GM12874 (cell line): Measurements from ENCODE around the gene CCDC88C.

Experiments used
- TF ChIP-seq, protein P1 (sequence below): IDR thresholded peaks from 2 replicates; pipeline ENCODE4 v1.5.1; 2011; ENCODE audit warnings: low read depth, mild to moderate bottlenecking, control low read depth, low read length, moderate library complexity; ENCODE audit not compliant: insufficient read depth

CCDC88C gene

GRCh38 chr14:91339076-91339475, 78.5 kb downstream of the CCDC88C start:
- TF ChIP-seq, protein P1, sequence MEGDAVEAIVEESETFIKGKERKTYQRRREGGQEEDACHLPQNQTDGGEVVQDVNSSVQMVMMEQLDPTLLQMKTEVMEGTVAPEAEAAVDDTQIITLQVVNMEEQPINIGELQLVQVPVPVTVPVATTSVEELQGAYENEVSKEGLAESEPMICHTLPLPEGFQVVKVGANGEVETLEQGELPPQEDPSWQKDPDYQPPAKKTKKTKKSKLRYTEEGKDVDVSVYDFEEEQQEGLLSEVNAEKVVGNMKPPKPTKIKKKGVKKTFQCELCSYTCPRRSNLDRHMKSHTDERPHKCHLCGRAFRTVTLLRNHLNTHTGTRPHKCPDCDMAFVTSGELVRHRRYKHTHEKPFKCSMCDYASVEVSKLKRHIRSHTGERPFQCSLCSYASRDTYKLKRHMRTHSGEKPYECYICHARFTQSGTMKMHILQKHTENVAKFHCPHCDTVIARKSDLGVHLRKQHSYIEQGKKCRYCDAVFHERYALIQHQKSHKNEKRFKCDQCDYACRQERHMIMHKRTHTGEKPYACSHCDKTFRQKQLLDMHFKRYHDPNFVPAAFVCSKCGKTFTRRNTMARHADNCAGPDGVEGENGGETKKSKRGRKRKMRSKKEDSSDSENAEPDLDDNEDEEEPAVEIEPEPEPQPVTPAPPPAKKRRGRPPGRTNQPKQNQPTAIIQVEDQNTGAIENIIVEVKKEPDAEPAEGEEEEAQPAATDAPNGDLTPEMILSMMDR = no peak

- TF ChIP-seq, protein P1 = no peak
Measured at GRCh38 chr14:91338379-91338778, 79.2 kb downstream of the CCDC88C start.

DNA sequence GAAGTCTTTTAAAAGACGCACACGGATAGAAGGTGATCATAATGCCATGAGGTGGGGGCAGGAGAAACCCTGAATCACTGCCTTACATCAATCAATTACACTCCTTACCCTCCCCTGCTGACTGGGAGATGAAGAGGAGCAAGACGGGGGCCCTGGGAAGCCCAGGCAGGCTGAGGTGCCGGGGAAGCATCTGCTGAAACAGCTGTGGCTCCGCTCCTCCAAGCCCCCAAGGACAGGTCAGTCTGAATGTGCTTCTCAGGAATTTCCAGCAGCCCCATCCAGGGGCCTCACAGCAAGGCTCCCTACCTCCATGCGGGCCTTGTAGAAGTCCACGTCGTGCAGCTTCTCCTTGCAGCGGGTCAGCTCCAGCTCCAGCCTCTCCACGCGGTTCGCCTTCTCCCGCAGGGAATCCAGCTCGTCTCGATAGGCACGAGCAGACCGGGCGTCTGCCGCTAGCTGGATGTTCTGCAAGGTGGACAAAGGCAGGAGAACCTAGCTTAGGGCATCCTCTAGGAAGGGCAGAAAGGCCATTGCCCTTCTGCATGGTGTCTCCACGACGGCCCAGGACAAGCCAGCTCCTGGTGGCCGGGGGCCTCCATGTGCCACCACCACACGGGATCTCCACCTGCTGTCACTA, 79.8 kb downstream of the CCDC88C start:
- TF ChIP-seq, protein P1 = no peak

DNA sequence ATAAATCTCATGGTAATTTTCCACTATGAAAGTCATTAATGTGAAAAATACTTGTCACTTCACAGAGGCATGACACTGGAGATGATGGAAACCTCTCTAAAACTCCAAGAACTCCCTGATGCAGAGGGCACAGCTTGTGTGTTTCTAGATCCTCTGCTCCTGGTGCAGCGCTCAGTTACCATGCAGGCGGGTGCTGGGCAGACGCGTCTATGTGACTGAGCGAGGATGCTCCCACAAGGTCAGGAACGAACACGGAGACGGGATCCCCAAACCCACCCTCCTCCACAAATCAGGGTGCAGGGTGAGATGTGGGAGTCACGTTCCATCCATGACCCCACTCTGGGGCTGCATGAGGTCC, 81.5 kb downstream of the CCDC88C start:
- TF ChIP-seq, protein P1 = no peak

DNA sequence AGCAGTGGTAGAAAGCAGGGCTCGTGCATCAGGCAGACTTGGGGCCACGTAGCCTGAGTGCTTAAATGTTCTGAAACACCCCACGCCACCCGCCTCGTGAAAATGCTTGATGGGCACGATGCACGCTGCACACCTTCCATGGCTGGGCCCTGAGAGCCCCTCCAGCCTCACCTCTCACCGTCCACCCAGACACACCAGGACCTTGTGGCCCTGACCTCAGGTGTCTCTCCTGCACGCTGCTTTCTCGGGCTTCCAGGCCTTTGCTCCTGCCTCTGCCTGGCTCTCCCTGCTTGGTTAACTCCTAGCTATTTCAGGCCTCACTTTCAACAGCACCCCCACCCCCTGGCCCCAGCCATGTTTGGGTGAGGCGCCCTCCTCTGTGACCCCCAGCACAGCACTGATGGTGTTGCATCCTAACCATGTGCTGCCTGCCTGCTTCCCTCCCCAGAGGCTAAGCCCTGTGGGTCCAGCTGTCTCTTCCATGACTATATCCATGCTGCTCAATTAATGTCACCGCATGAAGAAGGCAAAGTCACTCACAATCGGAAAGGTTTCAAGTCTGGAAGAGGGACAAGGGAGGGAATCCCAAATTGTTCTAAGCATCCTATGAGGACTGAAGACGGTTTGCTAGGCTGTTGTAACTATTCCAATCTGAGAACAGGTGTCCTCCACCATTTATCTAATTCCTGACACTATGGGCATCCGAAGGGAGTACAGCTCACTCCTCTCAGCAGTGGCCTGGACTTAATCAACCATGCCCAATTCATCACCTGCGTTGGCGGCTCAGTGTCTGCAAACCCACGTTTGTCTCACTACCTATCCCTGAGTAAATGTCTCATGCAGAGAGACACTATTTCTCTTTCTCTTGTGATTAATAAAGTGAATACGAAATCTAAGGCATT, 82.2 kb downstream of the CCDC88C start:
- TF ChIP-seq, protein P1 = no peak

DNA sequence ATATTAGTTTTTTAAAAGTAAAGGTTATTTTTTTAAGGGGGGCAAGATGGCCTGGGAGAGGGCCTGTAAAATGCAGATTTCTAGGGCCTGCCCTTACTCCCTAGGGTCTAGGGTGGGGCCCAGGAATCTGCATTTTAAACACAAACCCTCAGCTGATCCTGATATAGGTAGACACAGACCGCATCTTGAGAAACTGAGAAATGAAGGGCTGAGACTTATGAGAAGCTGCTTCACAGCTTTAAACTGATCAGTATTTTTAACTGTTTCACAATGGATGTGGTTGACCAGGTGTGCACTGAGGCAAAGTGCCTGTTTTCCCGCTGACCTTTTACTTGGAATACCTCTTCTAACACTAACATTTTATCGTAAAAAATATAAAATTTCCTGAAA, 84.0 kb downstream of the CCDC88C start:
- TF ChIP-seq, protein P1 = no peak

GRCh38 chr14:91332986-91333649, 84.5 kb downstream of the CCDC88C start:
- TF ChIP-seq, protein P1 = no peak
